ENCODE measurements around the gene IGF2. TPM values are rescaled to one million over a fixed set of nuclear protein-coding genes. Genes with fewer than 3 reads are reported as not detected.

The IGF2 gene
- polyA plus RNA-seq, 1 donor (not counting 4 experiments of a cell fraction or from before 2014, with no cell fraction given): not detected

DNA sequence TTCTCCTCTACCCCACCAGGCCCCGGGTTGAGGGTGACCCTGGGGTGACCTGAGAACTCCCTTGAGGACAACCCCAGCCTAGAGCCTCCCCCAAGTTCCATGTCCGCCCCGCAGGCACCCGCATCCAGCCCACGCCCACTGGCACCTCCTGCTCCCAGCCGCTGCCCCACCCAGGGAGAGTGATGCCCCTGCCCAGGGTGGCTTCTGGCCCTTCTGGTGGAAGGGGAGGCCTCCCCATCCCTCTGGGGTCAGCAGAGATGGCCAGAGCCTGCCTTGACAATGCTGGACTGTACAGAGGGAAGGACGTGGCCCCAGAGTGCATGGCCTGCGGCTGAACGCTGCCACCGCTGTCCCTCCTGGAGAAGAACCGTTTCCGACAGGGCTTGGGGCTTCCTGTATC, 33.5 kb upstream of the IGF2 start:
- H3K4me3 ChIP-seq (ENCODE audit: control insufficient read depth in 2 of 3, extremely low read depth in 1 of 3, insufficient read depth in 2 of 3, low read depth in 1 of 3, low read length in 3 of 3): no peak overlapping the region
- no peak for DNase-seq (ENCODE audit: low read depth, low spot score)
- FAIRE-seq: no peak

GRCh38 chr11:2171591-2172003, 32.4 kb upstream of the IGF2 start, which contains the start of gene TH:
TSS of gene TH (minus strand) at chr11:2171815. CDS start at chr11:2171786, 29 bp downstream.
- Histone ChIP-seq H3K4me2 (ENCODE audit: control insufficient read depth, extremely low read depth, insufficient read depth, low read depth, low read length) (no peak within 1 kb of the TSS), H3K4me3 (ENCODE audit: control insufficient read depth in 2 of 3, extremely low read depth in 1 of 3, insufficient read depth in 2 of 3, low read depth in 1 of 3, low read length in 3 of 3) (no peak within 1 kb of the TSS), H3K27me3 (ENCODE audit: control insufficient read depth, extremely low read depth, insufficient read depth, low read length) (no peaks in the 10 kb centered on the region), H3K9me1 (ENCODE audit: control insufficient read depth, extremely low read depth, insufficient read depth, low read length) (no peaks in the 10 kb centered on the region), H4K20me1 (ENCODE audit: control insufficient read depth, extremely low read depth, insufficient read depth, low read length) (no peaks in the 10 kb centered on the region), H3K4me1 (ENCODE audit: control insufficient read depth, extremely low read depth, insufficient read depth, low read length) (peaks cover 16% of the 10 kb centered on the region), H3K9ac (ENCODE audit: control insufficient read depth, extremely low read depth, insufficient read depth, low read length) (no peak within 1 kb of the TSS), H3K9me3 (ENCODE audit: control insufficient read depth, low read depth, low read length) (no peaks in the 10 kb centered on the region), H2AFZ (ENCODE audit: control insufficient read depth, low read length) (no peak within 1 kb of the TSS), H3K27ac (ENCODE audit: control insufficient read depth, insufficient read depth, low read length) (no peak within 1 kb of the TSS), H3K79me2 (ENCODE audit: control insufficient read depth, insufficient read depth, low read length) (peaks cover 4% of the 10 kb centered on the region), H3K36me3 (ENCODE audit: control insufficient read depth in 2 of 2, extremely low read depth in 1 of 2, insufficient read depth in 2 of 2, low read length in 2 of 2) (no peaks in the 10 kb centered on the region)
- DNase-seq (ENCODE audit: low read depth, low spot score) (no peak), FAIRE-seq (no peak)
- no peak for TF ChIP-seq EZH2 (IDR thresholded peaks at IDR 0.05; ENCODE audit: low read length)
- TF ChIP-seq, protein P1, sequence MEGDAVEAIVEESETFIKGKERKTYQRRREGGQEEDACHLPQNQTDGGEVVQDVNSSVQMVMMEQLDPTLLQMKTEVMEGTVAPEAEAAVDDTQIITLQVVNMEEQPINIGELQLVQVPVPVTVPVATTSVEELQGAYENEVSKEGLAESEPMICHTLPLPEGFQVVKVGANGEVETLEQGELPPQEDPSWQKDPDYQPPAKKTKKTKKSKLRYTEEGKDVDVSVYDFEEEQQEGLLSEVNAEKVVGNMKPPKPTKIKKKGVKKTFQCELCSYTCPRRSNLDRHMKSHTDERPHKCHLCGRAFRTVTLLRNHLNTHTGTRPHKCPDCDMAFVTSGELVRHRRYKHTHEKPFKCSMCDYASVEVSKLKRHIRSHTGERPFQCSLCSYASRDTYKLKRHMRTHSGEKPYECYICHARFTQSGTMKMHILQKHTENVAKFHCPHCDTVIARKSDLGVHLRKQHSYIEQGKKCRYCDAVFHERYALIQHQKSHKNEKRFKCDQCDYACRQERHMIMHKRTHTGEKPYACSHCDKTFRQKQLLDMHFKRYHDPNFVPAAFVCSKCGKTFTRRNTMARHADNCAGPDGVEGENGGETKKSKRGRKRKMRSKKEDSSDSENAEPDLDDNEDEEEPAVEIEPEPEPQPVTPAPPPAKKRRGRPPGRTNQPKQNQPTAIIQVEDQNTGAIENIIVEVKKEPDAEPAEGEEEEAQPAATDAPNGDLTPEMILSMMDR (optimal IDR thresholded peaks at IDR 0.05 in 1 of 3, IDR thresholded peaks at IDR 0.05 in 1 of 3, conservative IDR thresholded peaks at IDR 0.05 in 1 of 3; ENCODE audit: extremely low read depth in 1 of 3, insufficient read depth in 2 of 3, low read length in 3 of 3): no peak
- dilution Hi-C loops (cut with MboI; ENCODE audit: extremely low pct_ligation_motif_present, low sequenced_read_pairs): no loop called here

More for the DNA sequence above, 33.5 kb upstream of the IGF2 start:
- Histone ChIP-seq H3K4me2 (ENCODE audit: control insufficient read depth, extremely low read depth, insufficient read depth, low read depth, low read length) (no peak overlapping the region), H3K9me1 (ENCODE audit: control insufficient read depth, extremely low read depth, insufficient read depth, low read length) (no peaks in the 10 kb centered on the region), H2AFZ (ENCODE audit: control insufficient read depth, low read length) (no peak overlapping the region), H3K27me3 (ENCODE audit: control insufficient read depth, extremely low read depth, insufficient read depth, low read length) (no peaks in the 10 kb centered on the region), H3K36me3 (ENCODE audit: control insufficient read depth in 2 of 2, extremely low read depth in 1 of 2, insufficient read depth in 2 of 2, low read length in 2 of 2) (no peaks in the 10 kb centered on the region), H4K20me1 (ENCODE audit: control insufficient read depth, extremely low read depth, insufficient read depth, low read length) (no peaks in the 10 kb centered on the region), H3K79me2 (ENCODE audit: control insufficient read depth, insufficient read depth, low read length) (peaks cover 4% of the 10 kb centered on the region), H3K27ac (ENCODE audit: control insufficient read depth, insufficient read depth, low read length) (no peak overlapping the region), H3K9ac (ENCODE audit: control insufficient read depth, extremely low read depth, insufficient read depth, low read length) (no peak overlapping the region), H3K9me3 (ENCODE audit: control insufficient read depth, low read depth, low read length) (no peaks in the 10 kb centered on the region), H3K4me1 (ENCODE audit: control insufficient read depth, extremely low read depth, insufficient read depth, low read length) (peaks cover 25% of the 10 kb centered on the region)
- dilution Hi-C loops (cut with MboI; ENCODE audit: extremely low pct_ligation_motif_present, low sequenced_read_pairs): no loop called here
- TF ChIP-seq EZH2 (IDR thresholded peaks at IDR 0.05; ENCODE audit: low read length): no peak
- TF ChIP-seq, protein P1 (optimal IDR thresholded peaks at IDR 0.05 in 1 of 3, IDR thresholded peaks at IDR 0.05 in 1 of 3, conservative IDR thresholded peaks at IDR 0.05 in 1 of 3; ENCODE audit: extremely low read depth in 1 of 3, insufficient read depth in 2 of 3, low read length in 3 of 3): no peak
